Endothelial cell of umbilical vein (primary cell): ENCODE results near the gene PLEKHA7.

Source experiments
- CTCF ChIP-seq, 2 donors: IDR thresholded peaks; 1 replicate in 1 of 2; 2 replicates in 1 of 2; pipeline ENCODE4 v1.5.1; 2011; ENCODE audit warnings: low read length in 2 of 2, mild to moderate bottlenecking in 2 of 2, moderate library complexity in 2 of 2, control low read depth in 1 of 2, inconsistent platforms in 1 of 2, low read depth in 1 of 2; ENCODE audit not compliant: insufficient read depth in 1 of 2; ENCODE audit errors: extremely low read depth in 1 of 2
- EZH2 ChIP-seq: IDR thresholded peaks from 2 replicates; pipeline ENCODE4 v1.6.1; 2012; ENCODE audit warnings: borderline replicate concordance, low read depth, mild to moderate bottlenecking, moderate library complexity, low read length, inconsistent platforms; ENCODE audit not compliant: severe bottlenecking
- JUN ChIP-seq: IDR thresholded peaks from 2 replicates; pipeline ENCODE4 v1.6.1; 2011; ENCODE audit warnings: borderline replicate concordance, low read depth; ENCODE audit not compliant: insufficient read length, insufficient read depth
- MYC ChIP-seq: IDR thresholded peaks from one replicate; pipeline ENCODE4 v1.6.1; 2011; ENCODE audit warnings: mild to moderate bottlenecking, low read depth, low read length

- no peak for TF ChIP-seq CTCF (IDR thresholded peaks at IDR 0.05; ENCODE audit: extremely low read depth in 1 of 2, insufficient read depth in 1 of 2, low read depth in 1 of 2, low read length in 2 of 2)
- no peak for TF ChIP-seq JUN
- no peak for TF ChIP-seq MYC
- no peak for TF ChIP-seq EZH2
Observed at GRCh38 chr11:16893456-16894066, 120.7 kb downstream of the PLEKHA7 start.
